Brain microvascular endothelial cell (primary cell): Measurements from ENCODE around the gene CHST15.

Source experiments
- DNase-seq: peaks from one replicate; pipeline ENCODE4 v3.0.0-alpha.2; 2020
- H3K27ac ChIP-seq: fragments of 250-450 bp; sonication (Bioruptor Pico); 2 replicates; pipeline ENCODE4 v1.5.1; 2020; ENCODE audit warnings: mild to moderate bottlenecking, moderate library complexity
- H3K27me3 ChIP-seq: fragments of 250-450 bp; sonication (Bioruptor Pico); replicated peaks from 2 replicates; pipeline ENCODE4 v1.5.1; 2020; ENCODE audit warnings: mild to moderate bottlenecking
- H3K36me3 ChIP-seq: fragments of 250-450 bp; sonication (Bioruptor Pico); replicated peaks from 2 replicates; pipeline ENCODE4 v1.5.1; 2020; ENCODE audit warnings: mild to moderate bottlenecking
- H3K4me3 ChIP-seq: 2 replicates; pipeline ENCODE4 v1.5.1; 2011; ENCODE audit warnings: low read depth, mild to moderate bottlenecking, control low read depth, low read length, moderate library complexity
- in situ Hi-C: cut with HindIII; loops from 2 replicates; pipeline ENCODE4 v1.10.0; 2017; ENCODE audit warnings: low sequenced_read_pairs, low pct_ligation_motif_present
- TF ChIP-seq, protein P1 (sequence below): IDR thresholded peaks from 2 replicates; pipeline ENCODE4 v1.5.1; 2011; ENCODE audit warnings: low read depth, mild to moderate bottlenecking, moderate library complexity, low read length, control low read depth, inconsistent platforms; ENCODE audit errors: missing control alignments

Gene CHST15

GRCh38 chr10:124129471-124129870 is 36.1 kb upstream of the CHST15 start:
- Histone ChIP-seq H3K27me3 (no peaks in the 10 kb centered on the region), H3K36me3 (no peaks in the 10 kb centered on the region), H3K4me3 (no peak overlapping the region), H3K27ac (no peak overlapping the region)
- in situ Hi-C loops = no loop called here
- TF ChIP-seq, protein P1, sequence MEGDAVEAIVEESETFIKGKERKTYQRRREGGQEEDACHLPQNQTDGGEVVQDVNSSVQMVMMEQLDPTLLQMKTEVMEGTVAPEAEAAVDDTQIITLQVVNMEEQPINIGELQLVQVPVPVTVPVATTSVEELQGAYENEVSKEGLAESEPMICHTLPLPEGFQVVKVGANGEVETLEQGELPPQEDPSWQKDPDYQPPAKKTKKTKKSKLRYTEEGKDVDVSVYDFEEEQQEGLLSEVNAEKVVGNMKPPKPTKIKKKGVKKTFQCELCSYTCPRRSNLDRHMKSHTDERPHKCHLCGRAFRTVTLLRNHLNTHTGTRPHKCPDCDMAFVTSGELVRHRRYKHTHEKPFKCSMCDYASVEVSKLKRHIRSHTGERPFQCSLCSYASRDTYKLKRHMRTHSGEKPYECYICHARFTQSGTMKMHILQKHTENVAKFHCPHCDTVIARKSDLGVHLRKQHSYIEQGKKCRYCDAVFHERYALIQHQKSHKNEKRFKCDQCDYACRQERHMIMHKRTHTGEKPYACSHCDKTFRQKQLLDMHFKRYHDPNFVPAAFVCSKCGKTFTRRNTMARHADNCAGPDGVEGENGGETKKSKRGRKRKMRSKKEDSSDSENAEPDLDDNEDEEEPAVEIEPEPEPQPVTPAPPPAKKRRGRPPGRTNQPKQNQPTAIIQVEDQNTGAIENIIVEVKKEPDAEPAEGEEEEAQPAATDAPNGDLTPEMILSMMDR = no peak
- no peak for DNase-seq

- H3K36me3 ChIP-seq = no peaks in the 10 kb centered on the region
- in situ Hi-C loops = no loop called here
- DNase-seq = no peak
Measured at GRCh38 chr10:124128811-124129145, 35.4 kb upstream of the CHST15 start.

DNA sequence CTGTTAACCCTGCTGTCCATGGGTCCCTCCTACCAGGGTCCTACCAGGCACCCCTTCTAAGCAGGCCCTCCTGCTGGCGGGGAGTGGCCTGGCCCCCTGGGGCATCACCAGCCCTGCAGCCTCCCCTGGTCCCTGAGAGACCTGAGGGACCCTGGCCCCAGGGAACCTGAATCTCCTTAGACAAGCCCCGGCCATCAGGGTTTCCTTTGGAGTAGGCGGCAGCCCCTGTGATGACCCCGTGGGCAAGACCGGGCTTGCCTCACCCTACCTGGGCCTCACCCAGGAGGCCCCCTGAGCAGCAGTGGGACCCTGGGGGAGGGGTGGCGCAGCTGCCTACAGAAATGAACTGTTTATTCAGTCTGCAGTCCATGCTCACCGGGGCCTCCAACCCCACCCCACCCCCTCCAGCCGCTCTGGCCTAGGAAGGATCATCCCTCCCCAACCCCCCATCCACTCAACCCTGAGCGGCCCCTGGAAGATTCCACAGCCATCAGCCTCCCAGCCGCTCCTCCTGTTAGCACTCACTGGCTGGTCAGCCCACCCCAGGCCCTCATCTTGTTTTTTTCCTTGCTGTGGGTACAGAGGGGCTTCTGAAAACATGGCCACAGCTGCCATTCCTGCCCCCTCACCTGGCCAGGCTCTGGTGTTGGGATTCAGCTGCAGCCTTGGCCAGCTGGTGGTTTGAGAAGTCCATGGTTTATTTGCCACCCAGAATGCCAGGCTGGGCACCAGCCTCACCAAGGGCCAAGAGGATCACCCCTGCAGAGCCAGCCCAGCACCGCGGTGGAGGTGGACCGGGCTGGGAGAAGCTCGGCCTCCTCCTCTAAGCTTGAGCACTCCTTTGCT is 34.8 kb upstream of the CHST15 start:
- Histone ChIP-seq H3K36me3 (no peaks in the 10 kb centered on the region), H3K27me3 (no peaks in the 10 kb centered on the region)

More at GRCh38 chr10:124128811-124129145, 35.4 kb upstream of the CHST15 start:
- Histone ChIP-seq H3K27me3 (no peaks in the 10 kb centered on the region), H3K27ac (no peak overlapping the region), H3K4me3 (no peak overlapping the region)
- TF ChIP-seq, protein P1 = no peak

DNA sequence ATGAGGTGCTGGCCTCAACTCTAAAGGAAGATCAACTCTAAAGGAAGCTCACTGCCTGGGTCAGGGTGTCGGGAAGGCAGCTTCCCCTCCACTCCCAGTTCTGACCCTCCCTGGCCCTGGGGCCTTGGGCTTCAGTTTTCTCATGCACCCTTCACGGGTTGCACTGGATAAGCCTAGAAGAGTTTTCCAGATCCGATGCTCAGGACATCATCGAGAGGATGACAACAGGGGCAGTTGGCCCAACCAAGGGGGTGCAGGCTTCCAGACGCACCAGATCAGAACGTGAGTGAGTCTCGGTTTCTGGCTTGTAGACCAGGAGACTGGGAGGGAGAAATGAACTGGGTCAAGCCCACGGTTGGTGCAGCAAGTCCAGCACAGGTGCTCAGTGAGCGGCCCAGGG is 34.2 kb upstream of the CHST15 start:
- in situ Hi-C loops = no loop called here
- Histone ChIP-seq H3K27ac (no peak overlapping the region), H3K36me3 (no peaks in the 10 kb centered on the region), H3K27me3 (no peaks in the 10 kb centered on the region), H3K4me3 (no peak overlapping the region)
- DNase-seq = no peak
- TF ChIP-seq, protein P1 = no peak

More for the DNA sequence above, 34.8 kb upstream of the CHST15 start:
- in situ Hi-C loops = no loop called here
- no peak for DNase-seq
- TF ChIP-seq, protein P1 = no peak
- H3K27ac ChIP-seq = no peak overlapping the region
- no peak overlapping the region for H3K4me3 ChIP-seq

- H3K27me3 ChIP-seq = no peaks in the 10 kb centered on the region
- H3K27ac ChIP-seq = no peak overlapping the region
Measured at GRCh38 chr10:124126983-124127385, 33.6 kb upstream of the CHST15 start.

More at GRCh38 chr10:124126983-124127385, 33.6 kb upstream of the CHST15 start:
- Histone ChIP-seq H3K4me3 (no peak overlapping the region), H3K36me3 (no peaks in the 10 kb centered on the region)
- TF ChIP-seq, protein P1 = no peak
- in situ Hi-C loops = no loop called here
- no peak for DNase-seq
